NOMO-1 (cell line): ENCODE measurements around the gene DUSP28.

Experiments used
- DNase-seq, 2 experiments: peaks; one replicate each; lab custom pipeline; 2025; ENCODE audit not compliant: unreplicated experiment in 2 of 2; lab: John Stamatoyannopoulos, UW

The DUSP28 gene

GRCh38 chr2:240596491-240596931 is 36.4 kb downstream of the DUSP28 start:
- no peak for DNase-seq

- DNase-seq: no peak
Observed at GRCh38 chr2:240597054-240597418, 36.9 kb downstream of the DUSP28 start.

- DNase-seq: no peak
Observed at GRCh38 chr2:240597419-240598181, 37.4 kb downstream of the DUSP28 start.

GRCh38 chr2:240598311-240598911 is 38.3 kb downstream of the DUSP28 start:
- DNase-seq: no peak

- no peak for DNase-seq
Observed at GRCh38 chr2:240599141-240599583, 39.0 kb downstream of the DUSP28 start.

- no peak for DNase-seq
Observed at GRCh38 chr2:240600451-240600961, 40.3 kb downstream of the DUSP28 start.

GRCh38 chr2:240601061-240601830 is 41.1 kb downstream of the DUSP28 start:
- no peak for DNase-seq

- DNase-seq: no peak
Observed at GRCh38 chr2:240601831-240602160, 41.6 kb downstream of the DUSP28 start.

- DNase-seq: no peak
Observed at GRCh38 chr2:240602266-240603050, 42.3 kb downstream of the DUSP28 start.

- no peak for DNase-seq
Observed at GRCh38 chr2:240603081-240603835, 43.1 kb downstream of the DUSP28 start.

- no peak for DNase-seq
Observed at GRCh38 chr2:240603846-240604245, 43.7 kb downstream of the DUSP28 start.

- peak; percentile 28 to 54 for DNase-seq
Observed at GRCh38 chr2:240604291-240604938, 44.3 kb downstream of the DUSP28 start.

- no peak for DNase-seq
Observed at GRCh38 chr2:240604939-240605716, 45.0 kb downstream of the DUSP28 start.

- no peak for DNase-seq
Observed at GRCh38 chr2:240605867-240606743, 45.9 kb downstream of the DUSP28 start.

- DNase-seq: peak; percentile 71 to 72
Observed at GRCh38 chr2:240611601-240612210, 51.5 kb downstream of the DUSP28 start.
